Measurements from ENCODE around the gene GIPR.

The GIPR gene

GRCh38 chr19:45664575-45664974 lies 3.4 kb upstream of the GIPR start:
- no peak for TF ChIP-seq CTCF (conservative IDR thresholded peaks at IDR 0.05; ENCODE audit: low read depth, low read length)
- no peak overlapping the region for H3K4me3 ChIP-seq (ENCODE audit: low read length)
- DNase-seq (ENCODE audit: low read depth): no peak

DNA sequence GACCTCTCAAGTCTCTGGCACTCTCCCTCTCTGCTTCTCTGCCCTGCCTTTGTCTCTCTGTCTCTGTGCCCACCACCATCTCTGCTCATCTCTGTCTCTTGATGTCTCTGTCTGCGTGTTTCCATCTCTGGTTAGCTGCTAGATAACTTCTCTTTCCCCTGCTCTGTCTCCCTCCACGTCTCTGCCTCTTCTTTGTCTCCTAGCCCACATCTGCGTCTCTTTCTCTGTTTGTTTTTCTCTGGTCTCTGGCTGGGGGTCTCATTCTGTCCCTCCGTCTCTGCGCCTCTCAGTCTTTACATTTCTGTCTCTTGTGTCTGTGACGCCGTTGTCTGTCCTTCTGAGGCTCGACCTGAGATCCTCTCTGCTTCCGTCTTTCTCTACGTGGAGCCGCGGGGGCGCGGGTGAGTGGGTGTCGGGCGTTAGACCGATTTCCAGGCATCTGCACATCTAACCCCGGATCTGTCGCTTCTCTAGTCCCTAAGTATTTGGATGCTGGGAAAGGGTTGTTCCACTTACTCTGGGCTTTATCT lies 386 bp downstream of the GIPR start:
- H3K4me3 ChIP-seq (ENCODE audit: low read length): peak overlapping the region; percentile 32
- no peak for TF ChIP-seq CTCF (conservative IDR thresholded peaks at IDR 0.05; ENCODE audit: low read depth, low read length)
- no peak for DNase-seq (ENCODE audit: low read depth)

DNA sequence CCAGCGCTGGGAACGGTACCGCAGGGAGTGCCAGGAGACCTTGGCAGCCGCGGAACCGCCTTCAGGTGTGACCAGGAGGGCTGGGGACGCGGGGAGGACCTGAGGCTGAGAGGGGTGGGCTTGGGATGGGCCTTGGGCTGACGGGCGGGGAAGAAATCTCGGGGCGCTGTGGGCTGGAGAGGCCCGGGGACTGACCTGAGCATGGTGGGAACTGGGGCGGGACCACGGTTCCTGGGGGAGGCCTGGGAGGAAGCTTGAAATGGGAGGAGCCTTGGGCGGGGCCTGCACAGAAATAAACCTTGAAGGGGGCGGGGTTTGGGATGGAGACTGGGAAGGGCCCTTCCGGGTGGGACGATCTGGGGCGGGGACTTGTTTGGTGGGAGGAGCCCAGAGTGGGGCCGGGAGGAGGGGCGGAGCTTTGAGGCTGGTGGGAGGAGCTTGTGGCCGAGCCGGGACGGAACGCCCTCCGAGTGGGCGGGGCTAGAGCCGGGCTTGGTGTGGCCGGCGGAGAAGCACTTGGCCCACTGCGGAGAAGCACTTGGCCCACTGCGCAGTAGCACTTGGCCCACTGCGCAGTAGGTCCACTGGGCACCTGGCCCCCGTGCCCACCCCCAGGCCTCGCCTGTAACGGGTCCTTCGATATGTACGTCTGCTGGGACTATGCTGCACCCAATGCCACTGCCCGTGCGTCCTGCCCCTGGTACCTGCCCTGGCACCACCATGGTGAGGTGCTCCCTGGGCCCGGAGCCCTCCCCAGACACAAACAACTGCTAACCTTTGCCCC lies 2.8 kb downstream of the GIPR start:
- no peak for DNase-seq (ENCODE audit: low read depth)
- H3K4me3 ChIP-seq (ENCODE audit: low read length): peak overlapping the region; percentile 32
- no peak for TF ChIP-seq CTCF (conservative IDR thresholded peaks at IDR 0.05; ENCODE audit: low read depth, low read length)

DNA sequence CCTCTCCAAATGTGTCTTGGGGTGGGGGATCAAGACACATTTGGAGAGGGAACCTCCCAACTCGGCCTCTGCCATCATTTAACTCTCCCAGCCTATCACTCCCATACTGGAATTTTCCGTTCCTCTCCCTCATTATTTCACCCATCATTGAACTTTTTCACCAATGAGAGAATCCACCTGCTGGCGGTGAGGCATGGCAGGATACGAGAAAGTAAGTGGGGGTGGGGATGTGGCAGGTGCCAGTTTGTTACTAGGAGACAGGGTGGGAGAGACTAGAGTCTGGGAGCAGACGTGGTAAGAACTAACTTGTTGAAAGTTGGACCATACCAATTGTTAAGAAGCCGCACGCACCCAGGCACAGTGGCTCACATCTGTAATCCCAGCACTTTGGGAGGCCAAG lies 6.9 kb downstream of the GIPR start:
- H3K4me3 ChIP-seq (ENCODE audit: low read length): no peak overlapping the region
- no peak for TF ChIP-seq CTCF (conservative IDR thresholded peaks at IDR 0.05; ENCODE audit: low read depth, low read length)
- DNase-seq (ENCODE audit: low read depth): no peak

- no peak for TF ChIP-seq CTCF (conservative IDR thresholded peaks at IDR 0.05; ENCODE audit: low read depth, low read length)
- DNase-seq (ENCODE audit: low read depth): no peak
- H3K4me3 ChIP-seq (ENCODE audit: low read length): peak overlapping the region; percentile 48
Measured at GRCh38 chr19:45676851-45677263, 8.8 kb downstream of the GIPR start.

- TF ChIP-seq CTCF (conservative IDR thresholded peaks at IDR 0.05; ENCODE audit: low read depth, low read length): peak; percentile 51
- DNase-seq (ENCODE audit: low read depth): peak; percentile 92
- peak overlapping the region; percentile 48 for H3K4me3 ChIP-seq (ENCODE audit: low read length)
Measured at GRCh38 chr19:45677351-45678230, 9.6 kb downstream of the GIPR start.
